ENCODE data around the gene DRAM2. TPM values are rescaled to one million over a fixed set of nuclear protein-coding genes. Genes with fewer than 3 reads are reported as not detected.

The DRAM2 gene
- total and polyA plus RNA-seq, 9 of the 15 experiments (the other 6 are each of a cell fraction or from before 2014, with no cell fraction given): 29.0 to 161 (median 53.5) TPM

DNA sequence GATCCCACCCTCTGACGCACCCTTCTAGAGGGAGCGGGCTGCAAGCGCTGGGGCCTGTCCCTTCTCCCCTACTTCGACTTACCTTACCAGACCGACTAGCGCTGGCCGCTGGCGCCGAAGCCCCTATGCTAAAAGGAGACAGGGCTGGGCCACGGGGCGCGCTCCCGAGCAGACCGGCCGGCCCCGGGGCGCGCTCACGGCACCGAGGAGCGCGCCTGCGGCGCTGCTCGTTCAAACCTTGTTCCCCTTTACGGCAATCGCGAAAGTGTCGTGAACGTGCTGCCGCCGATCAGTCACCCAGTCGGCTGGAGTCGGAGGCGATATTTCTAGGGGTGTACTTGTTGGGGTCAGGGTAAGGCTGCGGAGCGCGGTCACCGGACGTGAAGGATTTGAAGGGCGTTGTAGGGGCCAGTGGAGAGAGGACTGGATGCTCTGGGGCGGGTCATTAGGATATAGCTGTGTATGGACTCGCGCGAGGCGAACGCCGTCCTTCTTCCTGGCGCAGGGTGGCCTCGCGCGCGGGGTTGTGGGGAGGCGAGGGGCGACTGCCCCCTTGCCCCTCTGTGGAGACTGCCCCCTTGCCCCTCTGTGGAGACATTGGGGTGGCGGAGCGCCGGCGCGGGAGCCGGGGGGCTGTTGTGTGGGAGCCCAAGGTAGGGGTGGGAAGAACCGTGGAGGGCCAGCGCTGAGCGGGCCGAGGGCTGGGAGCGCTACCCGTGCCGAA is at the start of gene DRAM2, which contains the start of gene CEPT1 (continued):
- no peak for TF ChIP-seq RERE (CRISPR knock-in tag; IDR thresholded peaks at IDR 0.05; ENCODE audit: borderline replicate concordance)
- peak; percentile 84 for TF ChIP-seq ZNF175 (CRISPR knock-in tag; IDR thresholded peaks at IDR 0.05; ENCODE audit: low read depth)
- TF ChIP-seq ESRRB (CRISPR knock-in tag; IDR thresholded peaks at IDR 0.05; ENCODE audit: borderline replicate concordance): no peak
- TF ChIP-seq PRPF4 (IDR thresholded peaks at IDR 0.05; ENCODE audit: insufficient read depth, low read depth, low read length, poor library complexity, severe bottlenecking): no peak
- peak in 1 of 2 experiments; percentile 69 for TF ChIP-seq MLLT1 (IDR thresholded peaks at IDR 0.05)
- TF ChIP-seq, protein P1, sequence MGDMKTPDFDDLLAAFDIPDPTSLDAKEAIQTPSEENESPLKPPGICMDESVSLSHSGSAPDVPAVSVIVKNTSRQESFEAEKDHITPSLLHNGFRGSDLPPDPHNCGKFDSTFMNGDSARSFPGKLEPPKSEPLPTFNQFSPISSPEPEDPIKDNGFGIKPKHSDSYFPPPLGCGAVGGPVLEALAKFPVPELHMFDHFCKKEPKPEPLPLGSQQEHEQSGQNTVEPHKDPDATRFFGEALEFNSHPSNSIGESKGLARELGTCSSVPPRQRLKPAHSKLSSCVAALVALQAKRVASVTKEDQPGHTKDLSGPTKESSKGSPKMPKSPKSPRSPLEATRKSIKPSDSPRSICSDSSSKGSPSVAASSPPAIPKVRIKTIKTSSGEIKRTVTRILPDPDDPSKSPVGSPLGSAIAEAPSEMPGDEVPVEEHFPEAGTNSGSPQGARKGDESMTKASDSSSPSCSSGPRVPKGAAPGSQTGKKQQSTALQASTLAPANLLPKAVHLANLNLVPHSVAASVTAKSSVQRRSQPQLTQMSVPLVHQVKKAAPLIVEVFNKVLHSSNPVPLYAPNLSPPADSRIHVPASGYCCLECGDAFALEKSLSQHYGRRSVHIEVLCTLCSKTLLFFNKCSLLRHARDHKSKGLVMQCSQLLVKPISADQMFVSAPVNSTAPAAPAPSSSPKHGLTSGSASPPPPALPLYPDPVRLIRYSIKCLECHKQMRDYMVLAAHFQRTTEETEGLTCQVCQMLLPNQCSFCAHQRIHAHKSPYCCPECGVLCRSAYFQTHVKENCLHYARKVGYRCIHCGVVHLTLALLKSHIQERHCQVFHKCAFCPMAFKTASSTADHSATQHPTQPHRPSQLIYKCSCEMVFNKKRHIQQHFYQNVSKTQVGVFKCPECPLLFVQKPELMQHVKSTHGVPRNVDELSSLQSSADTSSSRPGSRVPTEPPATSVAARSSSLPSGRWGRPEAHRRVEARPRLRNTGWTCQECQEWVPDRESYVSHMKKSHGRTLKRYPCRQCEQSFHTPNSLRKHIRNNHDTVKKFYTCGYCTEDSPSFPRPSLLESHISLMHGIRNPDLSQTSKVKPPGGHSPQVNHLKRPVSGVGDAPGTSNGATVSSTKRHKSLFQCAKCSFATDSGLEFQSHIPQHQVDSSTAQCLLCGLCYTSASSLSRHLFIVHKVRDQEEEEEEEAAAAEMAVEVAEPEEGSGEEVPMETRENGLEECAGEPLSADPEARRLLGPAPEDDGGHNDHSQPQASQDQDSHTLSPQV (IDR thresholded peaks at IDR 0.05): no peak
- TF ChIP-seq, protein P2, sequence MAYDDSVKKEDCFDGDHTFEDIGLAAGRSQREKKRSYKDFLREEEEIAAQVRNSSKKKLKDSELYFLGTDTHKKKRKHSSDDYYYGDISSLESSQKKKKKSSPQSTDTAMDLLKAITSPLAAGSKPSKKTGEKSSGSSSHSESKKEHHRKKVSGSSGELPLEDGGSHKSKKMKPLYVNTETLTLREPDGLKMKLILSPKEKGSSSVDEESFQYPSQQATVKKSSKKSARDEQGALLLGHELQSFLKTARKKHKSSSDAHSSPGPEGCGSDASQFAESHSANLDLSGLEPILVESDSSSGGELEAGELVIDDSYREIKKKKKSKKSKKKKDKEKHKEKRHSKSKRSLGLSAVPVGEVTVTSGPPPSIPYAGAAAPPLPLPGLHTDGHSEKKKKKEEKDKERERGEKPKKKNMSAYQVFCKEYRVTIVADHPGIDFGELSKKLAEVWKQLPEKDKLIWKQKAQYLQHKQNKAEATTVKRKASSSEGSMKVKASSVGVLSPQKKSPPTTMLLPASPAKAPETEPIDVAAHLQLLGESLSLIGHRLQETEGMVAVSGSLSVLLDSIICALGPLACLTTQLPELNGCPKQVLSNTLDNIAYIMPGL (CRISPR knock-in tag; IDR thresholded peaks at IDR 0.05): peak; percentile 59; the same call in 1 of the 2 replicates
- no peak for TF ChIP-seq PPARD (CRISPR knock-in tag; IDR thresholded peaks at IDR 0.05)
- TF ChIP-seq TAL1 (IDR thresholded peaks at IDR 0.05): no peak
- TF ChIP-seq SMAD1 (IDR thresholded peaks at IDR 0.05; ENCODE audit: low read depth, low read length, partially characterized antibody): peak; percentile 73

Data from K562 (cell line).